IMR-90 (cell line): Measurements from ENCODE around the gene ASL. TPM values are rescaled to one million over a fixed set of nuclear protein-coding genes. Genes with fewer than 3 reads are reported as not detected.
A peak's percentile ranks its signal among the peaks of the same experiment; 100 is the strongest.
"Not testable (repeated sequence)": the region's sequence is repeated elsewhere in the genome, so short reads cannot be mapped to it uniquely, and the experiment has no call there.

ENCODE experiments used
- ATAC-seq: fragments of 200-7000 bp; cut with Tn5 transposase; 2 replicates; pipeline ENCODE4 v1.9.1; 2020; ENCODE audit warnings: low read depth, mild to moderate bottlenecking, moderate library complexity
- BruUV-seq: library from RNA; stranded (reverse); fragments of 400-500 nt; replicated peaks from 2 replicates; lab custom pipeline; 2021; lab: Mats Ljungman, UMichigan
- CTCF ChIA-PET: fragments of 300-600 bp; formaldehyde crosslinking; extraction: SDS; loops from one replicate; lab custom pipeline; 2021; ENCODE audit warnings: antibody characterized with exemption; lab: Yijun Ruan, JAX
- POLR2A ChIA-PET: fragments of 300-600 bp; sonication (Branson Sonifier 250); formaldehyde crosslinking; loops from one replicate; lab custom pipeline; 2022; ENCODE audit warnings: antibody characterized with exemption; ENCODE audit not compliant: unreplicated experiment; lab: Charles Lee
- DNase-seq: peaks from one replicate; pipeline ENCODE4 v3.0.0; 2013
- H2AFZ ChIP-seq: replicated peaks from 2 replicates; pipeline ENCODE3; 2013; ENCODE audit warnings: low read length, mild to moderate bottlenecking; ENCODE audit not compliant: poor library complexity
- H2AK5ac ChIP-seq: 2 replicates; pipeline ENCODE4 v1.6.1; 2013; ENCODE audit warnings: low read depth, low read length, inconsistent platforms
- H2AK9ac ChIP-seq: replicated peaks from 2 replicates; pipeline ENCODE3; 2013; ENCODE audit warnings: mild to moderate bottlenecking, low read depth, low read length, moderate library complexity; ENCODE audit not compliant: poor library complexity
- H2BK120ac ChIP-seq: 2 replicates; pipeline ENCODE4 v1.6.1; 2013; ENCODE audit warnings: low read depth, low read length, inconsistent platforms
- H2BK15ac ChIP-seq: 3 replicates; pipeline ENCODE4 v1.6.1; 2013; ENCODE audit warnings: low read depth, low read length, inconsistent platforms
- H2BK20ac ChIP-seq: 2 replicates; pipeline ENCODE4 v1.6.1; 2013; ENCODE audit warnings: low read depth, mild to moderate bottlenecking, inconsistent platforms, low read length, moderate library complexity
- H2BK5ac ChIP-seq: 2 replicates; pipeline ENCODE4 v1.6.1; 2013; ENCODE audit warnings: mild to moderate bottlenecking, low read depth, low read length, inconsistent platforms; ENCODE audit not compliant: poor library complexity, severe bottlenecking
- H3K14ac ChIP-seq: replicated peaks from 2 replicates; pipeline ENCODE4 v1.6.1; 2013; ENCODE audit warnings: low read depth, low read length, inconsistent platforms
- H3K18ac ChIP-seq: 2 replicates; pipeline ENCODE4 v1.6.1; 2013; ENCODE audit warnings: low read depth, low read length, control low read depth
- H3K23ac ChIP-seq: 2 replicates; pipeline ENCODE4 v1.6.1; 2013; ENCODE audit warnings: low read depth, low read length, inconsistent platforms
- H3K27ac ChIP-seq: 2 replicates; pipeline ENCODE4 v1.5.1; 2013; ENCODE audit warnings: mild to moderate bottlenecking, control low read depth, low read length; ENCODE audit not compliant: insufficient read depth
- H3K27me3 ChIP-seq: 2 replicates; pipeline ENCODE4 v1.6.1; 2013; ENCODE audit warnings: low read length; ENCODE audit not compliant: control insufficient read depth, insufficient read depth
- H3K36me3 ChIP-seq: 2 replicates; pipeline ENCODE4 v1.6.1; 2013; ENCODE audit warnings: low read length, mixed read lengths; ENCODE audit not compliant: control insufficient read depth, insufficient read depth
- H3K4ac ChIP-seq: 2 replicates; pipeline ENCODE4 v1.6.1; 2013; ENCODE audit warnings: low read depth, low read length, inconsistent platforms
- H3K4me1 ChIP-seq: 2 replicates; pipeline ENCODE4 v1.6.1; 2013; ENCODE audit warnings: low read length, mixed read lengths; ENCODE audit not compliant: control insufficient read depth, insufficient read depth
- H3K4me2 ChIP-seq: 2 replicates; pipeline ENCODE4 v1.6.1; 2013; ENCODE audit warnings: low read depth, mild to moderate bottlenecking, control low read depth, low read length, moderate library complexity
- H3K4me3 ChIP-seq: 2 replicates; pipeline ENCODE4 v1.5.1; 2013; ENCODE audit warnings: low read depth, mild to moderate bottlenecking, control low read depth, low read length, moderate library complexity; ENCODE audit not compliant: insufficient read depth
- H3K56ac ChIP-seq: 2 replicates; pipeline ENCODE4 v1.6.1; 2013; ENCODE audit warnings: low read length, inconsistent platforms; ENCODE audit not compliant: insufficient read depth; ENCODE audit errors: extremely low read depth
- H3K79me1 ChIP-seq, 2 experiments: 2 replicates each; pipeline ENCODE4 v1.6.1; 2013; ENCODE audit warnings: low read length in 2 of 2, inconsistent platforms in 1 of 2, low read depth in 1 of 2
- H3K9ac ChIP-seq: 2 replicates; pipeline ENCODE4 v1.6.1; 2013; ENCODE audit warnings: low read depth, low read length, control low read depth
- H3K9me1 ChIP-seq: 2 replicates; pipeline ENCODE4 v1.6.1; 2013; ENCODE audit warnings: low read length, inconsistent platforms; ENCODE audit not compliant: insufficient read depth
- H3K9me3 ChIP-seq: 2 replicates; pipeline ENCODE4 v1.6.1; 2013; ENCODE audit warnings: low read length; ENCODE audit not compliant: control insufficient read depth, insufficient read depth
- H4K20me1 ChIP-seq: 2 replicates; pipeline ENCODE4 v1.6.1; 2013; ENCODE audit warnings: low read length, inconsistent platforms; ENCODE audit not compliant: insufficient read depth
- H4K5ac ChIP-seq: 2 replicates; pipeline ENCODE4 v1.6.1; 2013; ENCODE audit warnings: mild to moderate bottlenecking, low read depth, low read length, control low read depth
- H4K8ac ChIP-seq, 2 experiments: 2 replicates each; pipeline ENCODE4 v1.6.1; 2013; ENCODE audit warnings: low read depth in 2 of 2, low read length in 2 of 2, control low read depth in 1 of 2, inconsistent platforms in 1 of 2
- H4K91ac ChIP-seq: 2 replicates; pipeline ENCODE4 v1.6.1; 2013; ENCODE audit warnings: low read depth, low read length, inconsistent platforms; ENCODE audit not compliant: insufficient read depth
- CEBPB ChIP-seq: IDR thresholded peaks from 2 replicates; pipeline ENCODE4 v1.6.1; 2012; ENCODE audit warnings: low read depth, low read length, improper control_type of control experiment
- NFE2L2 ChIP-seq: fragments of 150-350 bp; IDR thresholded peaks from 2 replicates; pipeline ENCODE4 v1.6.1; 2016; ENCODE audit warnings: low read depth, mild to moderate bottlenecking, low read length
- WGBS, 2 experiments: methylation state at CpG; one replicate each; pipeline versions ENCODE4 v1.1.5 to v1.1.7; 2013; ENCODE audit warnings: missing lambda C conversion rate in 2 of 2; ENCODE audit not compliant: insufficient read length in 1 of 2; ENCODE audit errors: extremely low coverage in 2 of 2; 5-methylcytosine and 5-hydroxymethylcytosine counted together
- dilution Hi-C: fragments of 300-500 bp; cut with HindIII; formaldehyde crosslinking; loops from one replicate; pipeline ENCODE4 v1.14.3; 2018; ENCODE audit warnings: low sequenced_read_pairs; ENCODE audit not compliant: unreplicated experiment
- in situ Hi-C: fragments of 300-500 bp; cut with MboI; formaldehyde crosslinking; loops from 3 replicates; pipeline ENCODE4 v1.14.3; 2019; ENCODE audit warnings: low sequenced_read_pairs, inconsistent platforms, mixed read lengths
- intact Hi-C: fragments of 100-400 bp; cut with micrococcal nuclease; formaldehyde crosslinking; loops from 2 replicates; pipeline ENCODE4 v1.10.0; 2022
- polyA plus RNA-seq, 3 experiments: library from polyadenylated mRNA; depleted of rRNA; stranded (reverse); fragments of >200 nt; gene quantifications; 2 replicates each; pipeline ENCODE4 v1.2.3, GENCODE V29; 2012; ENCODE audit warnings: low replicate concordance in 1 of 3
- total RNA-seq: library from RNA; depleted of rRNA; stranded (reverse); fragments of >200 nt; gene quantifications from 2 replicates; pipeline ENCODE4 v1.2.3, GENCODE V29; 2012

Gene ASL
- total and polyA plus RNA-seq, 2 of the 4 experiments (the other 2 are of a cell fraction), result 49.0 to 50.0 TPM

DNA sequence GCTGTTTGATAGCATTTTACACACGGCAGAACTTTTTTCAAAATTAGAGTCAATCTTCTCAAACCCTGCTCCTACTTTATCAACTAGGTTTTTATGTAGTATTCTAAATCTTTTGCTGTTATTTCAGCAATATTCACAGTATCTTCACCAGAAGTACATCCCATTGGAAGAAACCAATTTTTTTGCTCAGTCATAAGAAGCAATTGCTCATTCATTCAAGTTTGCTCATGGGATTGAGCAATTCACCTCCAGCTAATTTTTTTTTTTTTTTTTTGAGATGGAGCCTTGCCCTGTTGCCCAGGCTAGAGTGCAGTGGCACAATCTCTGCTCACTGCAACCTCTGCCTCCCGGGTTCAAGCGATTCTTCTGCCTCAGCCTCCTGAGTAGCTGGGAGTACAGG lies 28.4 kb downstream of the ASL start:
- H3K14ac ChIP-seq, H3K27ac ChIP-seq, H2BK5ac ChIP-seq, H4K8ac ChIP-seq, H3K4me1 ChIP-seq, H3K4me3 ChIP-seq, H2BK15ac ChIP-seq, ATAC-seq, H3K4ac ChIP-seq, POLR2A ChIA-PET, H2BK120ac ChIP-seq, in situ Hi-C loops, H3K27me3 ChIP-seq, H4K5ac ChIP-seq, H3K4me2 ChIP-seq, H3K56ac ChIP-seq, H2AK5ac ChIP-seq, dilution Hi-C loops, CTCF ChIA-PET, H2AK9ac ChIP-seq, intact Hi-C loops, H3K23ac ChIP-seq, H2AFZ ChIP-seq, H3K9ac ChIP-seq, H4K20me1 ChIP-seq, H3K18ac ChIP-seq, H2BK20ac ChIP-seq, BruUV-seq, H4K91ac ChIP-seq, H3K9me3 ChIP-seq, H3K36me3 ChIP-seq: not testable (repeated sequence)
- TF ChIP-seq CEBPB, result peak; percentile 80
- peak; percentile 55; the same call in 1 of the 2 replicates for TF ChIP-seq NFE2L2
- peaks cover 18% of the 10 kb centered on the region for H3K9me1 ChIP-seq
- DNase-seq, result peak; percentile 36
- WGBS, 2 experiments, result 100% methylated on average over 1 of the region's 3 CpGs; no CpG with 5 or more reads in 1 of the 2 experiments
- peaks cover 0 to 15% of the 10 kb centered on the region in 2 experiments; a peak in 3 of 4 replicates for H3K79me1 ChIP-seq
